ENCODE measurements around the gene CELA3B.
"Not testable (repeated sequence)": the region's sequence is repeated elsewhere in the genome, so short reads cannot be mapped to it uniquely, and the experiment has no call there.

Gene CELA3B

GRCh38 chr1:21976703-21977239, at the start of gene CELA3B:
Gene CELA3B, plus strand, starts transcription at chr1:21977022. Its CDS starts 18 bp downstream, at chr1:21977040.
- not testable (repeated sequence) for DNase-seq

GRCh38 chr1:21927533-21928237, 49.1 kb upstream of the CELA3B start:
- DNase-seq, result no peak

- no peak for DNase-seq
Observed at GRCh38 chr1:21930080-21930571, 46.7 kb upstream of the CELA3B start.

- no peak for DNase-seq
Observed at GRCh38 chr1:21930629-21931170, 46.1 kb upstream of the CELA3B start.

GRCh38 chr1:21931171-21932093, 45.4 kb upstream of the CELA3B start:
- no peak for DNase-seq

- DNase-seq, result no peak
Observed at GRCh38 chr1:21932127-21932526, 44.7 kb upstream of the CELA3B start.

GRCh38 chr1:21933397-21934248, 43.2 kb upstream of the CELA3B start:
- DNase-seq, result no peak

- no peak for DNase-seq
Observed at GRCh38 chr1:21935393-21935804, 41.4 kb upstream of the CELA3B start.

- no peak for DNase-seq
Observed at GRCh38 chr1:21935891-21936365, 40.9 kb upstream of the CELA3B start.

- no peak for DNase-seq
Observed at GRCh38 chr1:21936366-21937031, 40.3 kb upstream of the CELA3B start.

GRCh38 chr1:21937034-21937371, 39.8 kb upstream of the CELA3B start, which contains the start of gene HSPG2:
Gene HSPG2, minus strand, starts transcription at chr1:21937310. Its CDS starts 93 bp downstream, at chr1:21937217.
- DNase-seq, result no peak

GRCh38 chr1:21937372-21938121, 39.3 kb upstream of the CELA3B start:
- peak; percentile 71 for DNase-seq

- DNase-seq, result no peak
Observed at GRCh38 chr1:21938732-21939538, 37.9 kb upstream of the CELA3B start.

GRCh38 chr1:21939650-21940374, 37.0 kb upstream of the CELA3B start:
- DNase-seq, result no peak

- no peak for DNase-seq
Observed at GRCh38 chr1:21940492-21940891, 36.3 kb upstream of the CELA3B start.

GRCh38 chr1:21941370-21941769, 35.5 kb upstream of the CELA3B start:
- no peak for DNase-seq

- no peak for DNase-seq
Observed at GRCh38 chr1:21942464-21942863, 34.4 kb upstream of the CELA3B start.

GRCh38 chr1:21942959-21943640, 33.7 kb upstream of the CELA3B start:
- DNase-seq, result not testable (repeated sequence)

GRCh38 chr1:21944733-21945073, 32.1 kb upstream of the CELA3B start:
- DNase-seq, result no peak

Measured in stimulated activated CD4-positive, alpha-beta T cell treated with anti-CD3 and anti-CD28 coated beads, Interleukin-4, amount 100 ng/mL, for 1 hour (primary cell).